SK-N-SH treated with all-trans-retinoic acid at 6 μM for 48 hours (cell line): ENCODE data around the gene TRAM1L1.

Experiments
- ATAC-seq: fragments of 200-7000 bp; cut with Tn5 transposase; 3 replicates; pipeline ENCODE4 v1.9.1; 2020; ENCODE audit warnings: mild to moderate bottlenecking, moderate library complexity
- ARNTL ChIP-seq: fragments of 450-650 bp; formaldehyde crosslinking; IDR thresholded peaks from 2 replicates; pipeline ENCODE4 v1.5.0; 2020; ENCODE audit warnings: low read depth, mild to moderate bottlenecking, moderate library complexity, borderline replicate concordance
- BACH2 ChIP-seq: fragments of 250-450 bp; sonication (Bioruptor Pico); IDR thresholded peaks from 2 replicates; pipeline ENCODE4 v1.9.0; 2021; ENCODE audit warnings: mild to moderate bottlenecking, borderline replicate concordance
- CSDC2 ChIP-seq: fragments of 250-450 bp; sonication (Bioruptor Pico); IDR thresholded peaks from 2 replicates; pipeline ENCODE4 v1.5.0; 2020; ENCODE audit warnings: mild to moderate bottlenecking, moderate library complexity
- OSR1 ChIP-seq: fragments of 250-450 bp; sonication (Bioruptor Pico); IDR thresholded peaks from 2 replicates; pipeline ENCODE4 v1.8.0; 2022; ENCODE audit warnings: moderate library complexity, mild to moderate bottlenecking, inconsistent platforms
- PPARA ChIP-seq: fragments of 250-450 bp; sonication (Bioruptor Pico); IDR thresholded peaks from 2 replicates; pipeline ENCODE4 v1.5.0; 2020; ENCODE audit warnings: mild to moderate bottlenecking, borderline replicate concordance
- SNAI2 ChIP-seq: fragments of 250-450 bp; sonication (Bioruptor Pico); IDR thresholded peaks from 2 replicates; pipeline ENCODE4 v1.5.0; 2020; ENCODE audit warnings: mild to moderate bottlenecking, moderate library complexity
- TCF4 ChIP-seq: fragments of 250-450 bp; sonication (Bioruptor Pico); IDR thresholded peaks from 2 replicates; pipeline ENCODE4 v1.8.0; 2021; ENCODE audit warnings: mild to moderate bottlenecking, moderate library complexity, borderline replicate concordance
- TOX ChIP-seq: fragments of 250-450 bp; sonication (Bioruptor Pico); IDR thresholded peaks from 2 replicates; pipeline ENCODE4 v1.8.0; 2021; ENCODE audit warnings: mild to moderate bottlenecking, moderate library complexity, borderline replicate concordance
- ZFP3 ChIP-seq: fragments of 250-450 bp; sonication (Bioruptor Pico); IDR thresholded peaks from 2 replicates; pipeline ENCODE4 v1.5.0; 2020; ENCODE audit warnings: mild to moderate bottlenecking, moderate library complexity
- ZFP30 ChIP-seq: fragments of 450-650 bp; formaldehyde crosslinking; IDR thresholded peaks from 2 replicates; pipeline ENCODE4 v1.5.0; 2022; ENCODE audit warnings: mild to moderate bottlenecking, moderate library complexity
- ZNF565 ChIP-seq: fragments of 450-650 bp; formaldehyde crosslinking; conservative IDR thresholded peaks from 2 replicates; pipeline ENCODE4 v1.5.0; 2020; ENCODE audit warnings: low read depth, mild to moderate bottlenecking, moderate library complexity
- ZNF70 ChIP-seq: fragments of 450-650 bp; formaldehyde crosslinking; IDR thresholded peaks from 2 replicates; pipeline ENCODE4 v1.5.0; 2020; ENCODE audit warnings: mild to moderate bottlenecking, moderate library complexity
- ZNF8 ChIP-seq: fragments of 450-650 bp; formaldehyde crosslinking; IDR thresholded peaks from 2 replicates; pipeline ENCODE4 v1.5.0; 2020; ENCODE audit warnings: mild to moderate bottlenecking, moderate library complexity
- TF ChIP-seq, protein P1 (sequence below): fragments of 250-450 bp; sonication (Bioruptor Pico); IDR thresholded peaks from 2 replicates; pipeline ENCODE4 v1.8.0; 2020; ENCODE audit warnings: mild to moderate bottlenecking, moderate library complexity, borderline replicate concordance
- TF ChIP-seq, protein P2 (sequence below): fragments of 250-450 bp; sonication (Bioruptor Pico); IDR thresholded peaks from 2 replicates; pipeline ENCODE4 v1.5.0; 2020; ENCODE audit warnings: mild to moderate bottlenecking, moderate library complexity
- TF ChIP-seq, protein P3 (sequence below): fragments of 250-450 bp; sonication (Bioruptor Pico); IDR thresholded peaks from 2 replicates; pipeline ENCODE4 v1.5.1; 2021; ENCODE audit warnings: mild to moderate bottlenecking, moderate library complexity
- TF ChIP-seq, protein P4 (sequence below): fragments of 250-450 bp; sonication (Bioruptor Pico); IDR thresholded peaks from 2 replicates; pipeline ENCODE4 v1.8.0; 2021; ENCODE audit warnings: low read depth, mild to moderate bottlenecking, moderate library complexity, borderline replicate concordance
- TF ChIP-seq, protein P5 (sequence below): fragments of 250-450 bp; sonication (Bioruptor Pico); IDR thresholded peaks from 2 replicates; pipeline ENCODE4 v1.5.1; 2020; ENCODE audit warnings: low read depth, mild to moderate bottlenecking, moderate library complexity

Gene TRAM1L1

DNA sequence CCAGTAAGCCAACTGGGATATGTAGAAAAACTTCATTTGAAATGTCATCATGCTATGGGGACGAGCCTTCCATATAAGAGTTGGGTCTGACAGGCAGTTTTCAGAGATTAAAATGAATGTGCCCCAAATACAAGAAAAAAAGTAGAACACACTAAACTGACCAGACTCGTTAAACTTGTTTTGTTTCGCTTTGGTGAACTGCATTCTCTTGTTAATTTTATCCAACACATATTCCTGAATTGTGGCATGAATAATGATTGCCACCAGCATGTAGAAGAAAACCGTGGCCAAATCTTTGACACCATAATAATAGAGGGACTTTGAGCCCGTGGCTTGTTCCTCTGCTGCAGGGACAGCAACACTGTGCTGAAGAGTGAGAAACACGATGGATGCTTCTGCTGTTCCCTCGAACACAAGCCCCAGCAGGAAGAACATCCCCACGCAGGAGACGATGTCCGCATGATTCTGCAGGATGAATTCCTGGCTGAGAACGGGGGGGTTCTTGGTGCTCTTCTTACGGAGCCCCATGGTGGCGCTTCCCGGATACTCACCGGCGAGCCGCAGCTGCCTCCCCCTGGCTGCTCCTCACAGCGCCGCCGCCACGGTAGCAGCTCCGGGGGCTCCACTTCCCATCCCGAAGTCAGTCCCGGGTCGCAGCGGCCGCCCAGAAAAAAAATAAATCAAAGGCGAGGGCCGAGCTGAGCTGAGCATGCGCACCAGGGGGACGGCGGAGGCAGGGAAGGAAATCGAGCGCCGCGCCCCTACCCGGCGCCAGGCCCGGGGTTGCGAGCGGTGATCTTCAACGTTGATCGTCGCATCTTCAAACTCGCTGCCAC, at the start of gene TRAM1L1:
TRAM1L1 (minus strand) TSS at position 711 of the 836 bp plus-strand sequence; CDS start at position 528, 183 bp downstream.
- TF ChIP-seq, protein P1, sequence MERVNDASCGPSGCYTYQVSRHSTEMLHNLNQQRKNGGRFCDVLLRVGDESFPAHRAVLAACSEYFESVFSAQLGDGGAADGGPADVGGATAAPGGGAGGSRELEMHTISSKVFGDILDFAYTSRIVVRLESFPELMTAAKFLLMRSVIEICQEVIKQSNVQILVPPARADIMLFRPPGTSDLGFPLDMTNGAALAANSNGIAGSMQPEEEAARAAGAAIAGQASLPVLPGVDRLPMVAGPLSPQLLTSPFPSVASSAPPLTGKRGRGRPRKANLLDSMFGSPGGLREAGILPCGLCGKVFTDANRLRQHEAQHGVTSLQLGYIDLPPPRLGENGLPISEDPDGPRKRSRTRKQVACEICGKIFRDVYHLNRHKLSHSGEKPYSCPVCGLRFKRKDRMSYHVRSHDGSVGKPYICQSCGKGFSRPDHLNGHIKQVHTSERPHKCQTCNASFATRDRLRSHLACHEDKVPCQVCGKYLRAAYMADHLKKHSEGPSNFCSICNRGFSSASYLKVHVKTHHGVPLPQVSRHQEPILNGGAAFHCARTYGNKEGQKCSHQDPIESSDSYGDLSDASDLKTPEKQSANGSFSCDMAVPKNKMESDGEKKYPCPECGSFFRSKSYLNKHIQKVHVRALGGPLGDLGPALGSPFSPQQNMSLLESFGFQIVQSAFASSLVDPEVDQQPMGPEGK (CRISPR knock-in tag), result peak; percentile 75; the same call in 1 of the 2 replicates
- TF ChIP-seq, protein P2, sequence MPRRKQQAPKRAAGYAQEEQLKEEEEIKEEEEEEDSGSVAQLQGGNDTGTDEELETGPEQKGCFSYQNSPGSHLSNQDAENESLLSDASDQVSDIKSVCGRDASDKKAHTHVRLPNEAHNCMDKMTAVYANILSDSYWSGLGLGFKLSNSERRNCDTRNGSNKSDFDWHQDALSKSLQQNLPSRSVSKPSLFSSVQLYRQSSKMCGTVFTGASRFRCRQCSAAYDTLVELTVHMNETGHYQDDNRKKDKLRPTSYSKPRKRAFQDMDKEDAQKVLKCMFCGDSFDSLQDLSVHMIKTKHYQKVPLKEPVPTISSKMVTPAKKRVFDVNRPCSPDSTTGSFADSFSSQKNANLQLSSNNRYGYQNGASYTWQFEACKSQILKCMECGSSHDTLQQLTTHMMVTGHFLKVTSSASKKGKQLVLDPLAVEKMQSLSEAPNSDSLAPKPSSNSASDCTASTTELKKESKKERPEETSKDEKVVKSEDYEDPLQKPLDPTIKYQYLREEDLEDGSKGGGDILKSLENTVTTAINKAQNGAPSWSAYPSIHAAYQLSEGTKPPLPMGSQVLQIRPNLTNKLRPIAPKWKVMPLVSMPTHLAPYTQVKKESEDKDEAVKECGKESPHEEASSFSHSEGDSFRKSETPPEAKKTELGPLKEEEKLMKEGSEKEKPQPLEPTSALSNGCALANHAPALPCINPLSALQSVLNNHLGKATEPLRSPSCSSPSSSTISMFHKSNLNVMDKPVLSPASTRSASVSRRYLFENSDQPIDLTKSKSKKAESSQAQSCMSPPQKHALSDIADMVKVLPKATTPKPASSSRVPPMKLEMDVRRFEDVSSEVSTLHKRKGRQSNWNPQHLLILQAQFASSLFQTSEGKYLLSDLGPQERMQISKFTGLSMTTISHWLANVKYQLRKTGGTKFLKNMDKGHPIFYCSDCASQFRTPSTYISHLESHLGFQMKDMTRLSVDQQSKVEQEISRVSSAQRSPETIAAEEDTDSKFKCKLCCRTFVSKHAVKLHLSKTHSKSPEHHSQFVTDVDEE (CRISPR knock-in tag), result 0 out of 2 replicates have a peak, but pooled peaks have one; percentile 27
- TF ChIP-seq, protein P3, sequence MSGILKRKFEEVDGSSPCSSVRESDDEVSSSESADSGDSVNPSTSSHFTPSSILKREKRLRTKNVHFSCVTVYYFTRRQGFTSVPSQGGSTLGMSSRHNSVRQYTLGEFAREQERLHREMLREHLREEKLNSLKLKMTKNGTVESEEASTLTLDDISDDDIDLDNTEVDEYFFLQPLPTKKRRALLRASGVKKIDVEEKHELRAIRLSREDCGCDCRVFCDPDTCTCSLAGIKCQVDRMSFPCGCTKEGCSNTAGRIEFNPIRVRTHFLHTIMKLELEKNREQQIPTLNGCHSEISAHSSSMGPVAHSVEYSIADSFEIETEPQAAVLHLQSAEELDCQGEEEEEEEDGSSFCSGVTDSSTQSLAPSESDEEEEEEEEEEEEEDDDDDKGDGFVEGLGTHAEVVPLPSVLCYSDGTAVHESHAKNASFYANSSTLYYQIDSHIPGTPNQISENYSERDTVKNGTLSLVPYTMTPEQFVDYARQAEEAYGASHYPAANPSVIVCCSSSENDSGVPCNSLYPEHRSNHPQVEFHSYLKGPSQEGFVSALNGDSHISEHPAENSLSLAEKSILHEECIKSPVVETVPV (CRISPR knock-in tag), result no peak
- TF ChIP-seq ZNF8 (CRISPR knock-in tag) (0 out of 2 replicates have a peak, but pooled peaks have one; percentile 39), ZFP3 (CRISPR knock-in tag) (peak; percentile 50; the same call in 1 of the 2 replicates), BACH2 (CRISPR knock-in tag) (no peak)
- ATAC-seq, result peak; percentile 98

DNA sequence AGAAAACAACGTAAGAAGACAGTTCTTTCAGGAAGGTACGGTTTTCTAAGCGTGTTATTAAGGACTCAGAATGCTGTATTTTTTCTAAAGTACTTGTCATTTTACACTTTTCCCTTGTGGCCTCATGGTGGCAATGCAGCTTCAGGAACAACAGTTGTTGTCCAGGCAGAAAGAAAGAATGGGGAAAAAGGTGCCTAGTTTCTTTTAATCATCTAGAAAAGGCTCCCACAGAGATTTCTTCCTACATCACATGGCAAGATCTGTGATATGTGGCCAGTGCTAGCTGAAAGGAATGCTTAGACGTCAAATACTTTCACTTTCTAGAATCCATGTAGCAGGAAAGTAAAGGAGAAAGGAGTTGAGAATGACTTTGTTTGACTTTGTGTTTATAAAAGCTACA, 49.0 kb upstream of the TRAM1L1 start:
- peak; percentile 83 for ATAC-seq
- TF ChIP-seq SNAI2 (no peak), TOX (CRISPR knock-in tag) (no peak), OSR1 (no peak), PPARA (no peak), ZNF8 (CRISPR knock-in tag) (no peak), BACH2 (CRISPR knock-in tag) (no peak), ZNF565 (CRISPR knock-in tag) (no peak), ZNF70 (no peak), TCF4 (CRISPR knock-in tag) (no peak), CSDC2 (no peak), ZFP30 (CRISPR knock-in tag) (no peak), ARNTL (CRISPR knock-in tag) (no peak)
- TF ChIP-seq, protein P2 (CRISPR knock-in tag), result no peak
- TF ChIP-seq, protein P4, sequence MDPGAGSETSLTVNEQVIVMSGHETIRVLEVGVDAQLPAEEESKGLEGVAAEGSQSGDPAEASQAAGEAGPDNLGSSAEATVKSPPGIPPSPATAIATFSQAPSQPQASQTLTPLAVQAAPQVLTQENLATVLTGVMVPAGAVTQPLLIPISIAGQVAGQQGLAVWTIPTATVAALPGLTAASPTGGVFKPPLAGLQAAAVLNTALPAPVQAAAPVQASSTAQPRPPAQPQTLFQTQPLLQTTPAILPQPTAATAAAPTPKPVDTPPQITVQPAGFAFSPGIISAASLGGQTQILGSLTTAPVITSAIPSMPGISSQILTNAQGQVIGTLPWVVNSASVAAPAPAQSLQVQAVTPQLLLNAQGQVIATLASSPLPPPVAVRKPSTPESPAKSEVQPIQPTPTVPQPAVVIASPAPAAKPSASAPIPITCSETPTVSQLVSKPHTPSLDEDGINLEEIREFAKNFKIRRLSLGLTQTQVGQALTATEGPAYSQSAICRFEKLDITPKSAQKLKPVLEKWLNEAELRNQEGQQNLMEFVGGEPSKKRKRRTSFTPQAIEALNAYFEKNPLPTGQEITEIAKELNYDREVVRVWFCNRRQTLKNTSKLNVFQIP (CRISPR knock-in tag), result no peak
- TF ChIP-seq, protein P1 (CRISPR knock-in tag), result no peak
- TF ChIP-seq, protein P5, sequence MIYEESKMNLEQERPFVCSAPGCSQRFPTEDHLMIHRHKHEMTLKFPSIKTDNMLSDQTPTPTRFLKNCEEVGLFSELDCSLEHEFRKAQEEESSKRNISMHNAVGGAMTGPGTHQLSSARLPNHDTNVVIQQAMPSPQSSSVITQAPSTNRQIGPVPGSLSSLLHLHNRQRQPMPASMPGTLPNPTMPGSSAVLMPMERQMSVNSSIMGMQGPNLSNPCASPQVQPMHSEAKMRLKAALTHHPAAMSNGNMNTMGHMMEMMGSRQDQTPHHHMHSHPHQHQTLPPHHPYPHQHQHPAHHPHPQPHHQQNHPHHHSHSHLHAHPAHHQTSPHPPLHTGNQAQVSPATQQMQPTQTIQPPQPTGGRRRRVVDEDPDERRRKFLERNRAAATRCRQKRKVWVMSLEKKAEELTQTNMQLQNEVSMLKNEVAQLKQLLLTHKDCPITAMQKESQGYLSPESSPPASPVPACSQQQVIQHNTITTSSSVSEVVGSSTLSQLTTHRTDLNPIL, result no peak
